HCT116 (cell line): ENCODE measurements around the gene PLAC9. TPM values are rescaled to one million over a fixed set of nuclear protein-coding genes. Genes with fewer than 3 reads are reported as not detected.

ENCODE experiments used
- ATAC-seq: fragments of 200-7000 bp; cut with Tn5 transposase; 2 replicates; pipeline ENCODE4 v1.9.1; 2020; ENCODE audit warnings: mild to moderate bottlenecking, moderate library complexity
- BruUV-seq: library from RNA; stranded (reverse); fragments of 400-500 nt; replicated peaks from 2 replicates; lab custom pipeline; 2021; lab: Mats Ljungman, UMichigan
- CTCF ChIA-PET: fragments of 300-600 bp; sonication (Branson Sonifier 250); formaldehyde crosslinking; loops from one replicate; lab custom pipeline; 2021; ENCODE audit warnings: antibody characterized with exemption; lab: Charles Lee
- POLR2A ChIA-PET: fragments of 300-600, 350-600 bp; sonication (Branson Sonifier 250); formaldehyde crosslinking; loops from one replicate; lab custom pipeline; 2021; ENCODE audit warnings: antibody characterized with exemption; lab: Charles Lee
- RAD21 ChIA-PET, 2 experiments: fragments of 300-600 bp; sonication (Branson Sonifier 250); formaldehyde crosslinking; loops; one replicate each; lab custom pipeline; 2023; ENCODE audit warnings: low total read pairs in 2 of 2; ENCODE audit not compliant: uncharacterized antibody in 2 of 2, unreplicated experiment in 2 of 2, low non-redundant PET in 1 of 2; lab: Charles Lee
- DNase-seq: peaks from one replicate; pipeline ENCODE4 v3.0.0-alpha.2; 2010; ENCODE audit warnings: low read depth, low spot score
- H2AFZ ChIP-seq: fragments of 200-600 bp; shearing (Covaris generic), sonication (generic); 2 replicates; pipeline ENCODE4 v1.6.1; 2017; ENCODE audit warnings: low read depth, mixed run types, mixed read lengths, antibody characterized with exemption, low read length; ENCODE audit not compliant: poor library complexity, severe bottlenecking
- H3K27ac ChIP-seq: 2 replicates; pipeline ENCODE4 v1.5.1; 2012; ENCODE audit warnings: low read depth, low read length
- H3K27me3 ChIP-seq: fragments of 200-600 bp; sonication (generic); 2 replicates; pipeline ENCODE4 v1.6.1; 2016; ENCODE audit warnings: mixed run types, low read length, mixed read lengths; ENCODE audit not compliant: insufficient read depth
- H3K36me3 ChIP-seq, 2 experiments: fragments of 200-500 bp in 1 of 2; fragments of 200-600 bp in 1 of 2; sonication (Bioruptor generic) in 1 of 2; sonication (generic) in 1 of 2; 2 replicates each; pipeline versions ENCODE4 v1.5.1 to v1.6.1; 2014 to 2016; ENCODE audit warnings: low read length in 2 of 2, inconsistent platforms in 1 of 2, mixed read lengths in 1 of 2, mixed run types in 1 of 2; ENCODE audit not compliant: insufficient read depth in 2 of 2, control insufficient read depth in 1 of 2
- H3K4me1 ChIP-seq, 2 experiments: fragments of 200-600 bp in 1 of 2; sonication (generic) in 1 of 2; 2 replicates each; pipeline versions ENCODE4 v1.5.1 to v1.6.1; 2012 to 2017; ENCODE audit warnings: low read length in 2 of 2, inconsistent platforms in 1 of 2, mild to moderate bottlenecking in 1 of 2, mixed read lengths in 1 of 2, mixed run types in 1 of 2, moderate library complexity in 1 of 2; ENCODE audit not compliant: insufficient read depth in 2 of 2, control insufficient read depth in 1 of 2
- H3K4me2 ChIP-seq: fragments of 200-600 bp; sonication (generic); 2 replicates; pipeline ENCODE4 v1.6.1; 2017; ENCODE audit warnings: mixed run types, low read length, mixed read lengths
- H3K4me3 ChIP-seq, 2 experiments: fragments of 200-600 bp in 1 of 2; sonication (generic) in 1 of 2; replicated peaks in 1 of 2; 2 replicates each; pipeline ENCODE4 v1.5.1; 2011 to 2016; ENCODE audit warnings: low read length in 2 of 2, control low read depth in 1 of 2, low read depth in 1 of 2, mild to moderate bottlenecking in 1 of 2, mixed read lengths in 1 of 2, mixed run types in 1 of 2
- H3K79me2 ChIP-seq: fragments of 200-600 bp; sonication (generic); 2 replicates; pipeline ENCODE4 v1.6.1; 2017; ENCODE audit warnings: mild to moderate bottlenecking, mixed run types, low read length, moderate library complexity, mixed read lengths; ENCODE audit not compliant: insufficient read depth
- H3K9ac ChIP-seq: fragments of 200-600 bp; sonication (generic); 2 replicates; pipeline ENCODE4 v1.6.1; 2016; ENCODE audit warnings: low read length, mixed read lengths
- H3K9me2 ChIP-seq: fragments of 200-600 bp; sonication (generic), shearing (Covaris generic); 2 replicates; pipeline ENCODE4 v1.6.1; 2017; ENCODE audit warnings: mixed run types, mild to moderate bottlenecking, moderate library complexity; ENCODE audit not compliant: insufficient read depth
- H3K9me3 ChIP-seq, 2 experiments: fragments of 200-500 bp in 1 of 2; fragments of 200-600 bp in 1 of 2; sonication (Bioruptor generic) in 1 of 2; sonication (generic) in 1 of 2; 2 replicates each; pipeline ENCODE4 v1.6.1; 2014 to 2017; ENCODE audit warnings: low read length in 2 of 2, mixed read lengths in 2 of 2, inconsistent platforms in 1 of 2, low read depth in 1 of 2, mild to moderate bottlenecking in 1 of 2, mixed run types in 1 of 2, moderate library complexity in 1 of 2; ENCODE audit not compliant: control insufficient read depth in 1 of 2, insufficient read depth in 1 of 2
- H4K20me1 ChIP-seq: fragments of 200-600 bp; sonication (generic), shearing (Covaris generic); 2 replicates; pipeline ENCODE4 v1.6.1; 2017; ENCODE audit warnings: mixed run types, mild to moderate bottlenecking, moderate library complexity; ENCODE audit not compliant: insufficient read depth
- ATF3 ChIP-seq: IDR thresholded peaks from 2 replicates; pipeline ENCODE4 v1.6.1; 2012
- CBX3 ChIP-seq: IDR thresholded peaks from 2 replicates; pipeline ENCODE4 v1.6.1; 2012; ENCODE audit warnings: low read depth
- EGR1 ChIP-seq: IDR thresholded peaks from 2 replicates; pipeline ENCODE4 v1.6.1; 2012; ENCODE audit warnings: low read depth
- EZH2phosphoT487 ChIP-seq: fragments of 200-600 bp; IDR thresholded peaks from 2 replicates; pipeline ENCODE4 v1.6.1; 2018; ENCODE audit warnings: antibody characterized with exemption, borderline replicate concordance
- JUND ChIP-seq: IDR thresholded peaks from 2 replicates; pipeline ENCODE4 v1.6.1; 2012
- POLR2A ChIP-seq: IDR thresholded peaks from 2 replicates; pipeline ENCODE4 v1.7.0; 2011; ENCODE audit warnings: borderline replicate concordance; ENCODE audit not compliant: insufficient read depth, insufficient read length; ENCODE audit errors: extremely low read depth
- POLR2AphosphoS5 ChIP-seq: IDR thresholded peaks from 2 replicates; pipeline ENCODE4 v1.6.1; 2011; ENCODE audit warnings: mild to moderate bottlenecking, low read depth, low read length, moderate library complexity
- SIN3A ChIP-seq: IDR thresholded peaks from 2 replicates; pipeline ENCODE4 v1.6.1; 2012; ENCODE audit warnings: low read depth
- SP1 ChIP-seq: IDR thresholded peaks from 2 replicates; pipeline ENCODE4 v1.6.1; 2012; ENCODE audit warnings: low read depth
- TCF7L2 ChIP-seq: IDR thresholded peaks from 2 replicates; pipeline ENCODE4 v1.7.0; 2011; ENCODE audit warnings: borderline replicate concordance, inconsistent platforms; ENCODE audit not compliant: insufficient read depth, insufficient read length; ENCODE audit errors: extremely low read depth
- YY1 ChIP-seq: IDR thresholded peaks from 2 replicates; pipeline ENCODE4 v1.6.1; 2011; ENCODE audit warnings: low read length, low read depth, moderate library complexity, mild to moderate bottlenecking; ENCODE audit not compliant: insufficient replicate concordance; ENCODE audit errors: extremely low read depth
- ZFX ChIP-seq: fragments of 450-650 bp; IDR thresholded peaks from 2 replicates; pipeline ENCODE4 v1.6.1; 2017
- ZNF274 ChIP-seq: fragments of 200-500 bp; sonication (Bioruptor generic); IDR thresholded peaks from 2 replicates; pipeline ENCODE4 v1.6.1; 2014; ENCODE audit warnings: mild to moderate bottlenecking, low read depth, low read length, inconsistent platforms
- intact Hi-C: fragments of 100-400 bp; cut with micrococcal nuclease; formaldehyde crosslinking; loops from 2 replicates; pipeline ENCODE4 v1.10.0; 2022
- total RNA-seq: library from RNA; stranded (reverse); gene quantifications from one replicate; pipeline ENCODE4 v1.2.1, GENCODE V29; 2021; ENCODE audit not compliant: unreplicated experiment
- TF ChIP-seq, protein P1 (sequence below): IDR thresholded peaks from 2 replicates; pipeline ENCODE4 v1.6.1; 2012; ENCODE audit warnings: low read depth
- TF ChIP-seq, protein P2 (sequence below): IDR thresholded peaks from 2 replicates; pipeline ENCODE4 v1.6.1; 2011; ENCODE audit warnings: mild to moderate bottlenecking, low read length, moderate library complexity; ENCODE audit not compliant: insufficient replicate concordance; ENCODE audit errors: extremely low read depth
- TF ChIP-seq, protein P3 (sequence below), 3 experiments: fragments of 200-600 bp in 1 of 3; sonication (generic) in 1 of 3; IDR thresholded peaks in 2 of 3; conservative IDR thresholded peaks in 1 of 3; 2 replicates each; pipeline ENCODE4 v1.5.1; 2012 to 2017; ENCODE audit warnings: low read depth in 2 of 3, low read length in 2 of 3, antibody characterized with exemption in 1 of 3, borderline replicate concordance in 1 of 3, control low read depth in 1 of 3, mild to moderate bottlenecking in 1 of 3, mixed read lengths in 1 of 3, mixed run types in 1 of 3, moderate library complexity in 1 of 3; ENCODE audit not compliant: insufficient read depth in 1 of 3

Gene PLAC9
- total RNA-seq, 1 experiment from 2014 or later: not detected

DNA sequence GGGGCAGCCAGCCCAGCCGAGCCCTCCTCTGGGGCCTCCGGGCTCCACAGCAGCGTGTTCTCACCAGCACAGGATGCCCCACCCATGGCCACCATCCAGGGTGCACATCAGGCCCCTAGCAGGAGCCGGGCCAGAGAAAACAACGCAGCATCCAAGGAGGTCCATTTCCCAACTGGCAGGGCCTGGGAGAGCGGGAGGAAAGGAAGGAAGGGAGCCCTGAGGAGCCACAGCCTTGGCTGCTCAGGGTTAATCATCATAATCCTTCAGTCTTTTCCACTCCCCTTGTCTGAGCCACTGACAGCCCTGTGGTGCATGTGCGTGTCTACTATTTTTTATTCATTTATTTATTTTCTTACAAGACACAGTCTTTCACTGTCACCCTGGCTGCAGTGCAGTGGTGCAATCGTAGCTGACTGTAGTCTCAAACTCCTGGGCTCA is 3.6 kb downstream of the PLAC9 start:
- Histone ChIP-seq H4K20me1 (no peaks in the 10 kb centered on the region), H3K9me3 (no peaks in the 10 kb centered on the region), H3K36me3 (no peaks in the 10 kb centered on the region), H3K4me3 (no peak overlapping the region), H2AFZ (no peak overlapping the region), H3K9me2 (no peaks in the 10 kb centered on the region), H3K79me2 (no peaks in the 10 kb centered on the region), H3K27ac (no peak overlapping the region), H3K4me2 (no peak overlapping the region), H3K27me3 (no peaks in the 10 kb centered on the region), H3K9ac (no peak overlapping the region), H3K4me1 (peaks cover 2 to 4% of the 10 kb centered on the region in 2 experiments; a peak in 2 of 4 replicates)
- ChIA-PET POLR2A (no interaction called here), RAD21 (no interaction called here), CTCF (no interaction called here)
- DNase-seq: no peak
- intact Hi-C loops: no loop called here
- no peak for TF ChIP-seq SP1
- TF ChIP-seq, protein P1, sequence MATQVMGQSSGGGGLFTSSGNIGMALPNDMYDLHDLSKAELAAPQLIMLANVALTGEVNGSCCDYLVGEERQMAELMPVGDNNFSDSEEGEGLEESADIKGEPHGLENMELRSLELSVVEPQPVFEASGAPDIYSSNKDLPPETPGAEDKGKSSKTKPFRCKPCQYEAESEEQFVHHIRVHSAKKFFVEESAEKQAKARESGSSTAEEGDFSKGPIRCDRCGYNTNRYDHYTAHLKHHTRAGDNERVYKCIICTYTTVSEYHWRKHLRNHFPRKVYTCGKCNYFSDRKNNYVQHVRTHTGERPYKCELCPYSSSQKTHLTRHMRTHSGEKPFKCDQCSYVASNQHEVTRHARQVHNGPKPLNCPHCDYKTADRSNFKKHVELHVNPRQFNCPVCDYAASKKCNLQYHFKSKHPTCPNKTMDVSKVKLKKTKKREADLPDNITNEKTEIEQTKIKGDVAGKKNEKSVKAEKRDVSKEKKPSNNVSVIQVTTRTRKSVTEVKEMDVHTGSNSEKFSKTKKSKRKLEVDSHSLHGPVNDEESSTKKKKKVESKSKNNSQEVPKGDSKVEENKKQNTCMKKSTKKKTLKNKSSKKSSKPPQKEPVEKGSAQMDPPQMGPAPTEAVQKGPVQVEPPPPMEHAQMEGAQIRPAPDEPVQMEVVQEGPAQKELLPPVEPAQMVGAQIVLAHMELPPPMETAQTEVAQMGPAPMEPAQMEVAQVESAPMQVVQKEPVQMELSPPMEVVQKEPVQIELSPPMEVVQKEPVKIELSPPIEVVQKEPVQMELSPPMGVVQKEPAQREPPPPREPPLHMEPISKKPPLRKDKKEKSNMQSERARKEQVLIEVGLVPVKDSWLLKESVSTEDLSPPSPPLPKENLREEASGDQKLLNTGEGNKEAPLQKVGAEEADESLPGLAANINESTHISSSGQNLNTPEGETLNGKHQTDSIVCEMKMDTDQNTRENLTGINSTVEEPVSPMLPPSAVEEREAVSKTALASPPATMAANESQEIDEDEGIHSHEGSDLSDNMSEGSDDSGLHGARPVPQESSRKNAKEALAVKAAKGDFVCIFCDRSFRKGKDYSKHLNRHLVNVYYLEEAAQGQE: no peak
- TF ChIP-seq SIN3A: no peak
- no peak for TF ChIP-seq ZNF274
- TF ChIP-seq, protein P2, sequence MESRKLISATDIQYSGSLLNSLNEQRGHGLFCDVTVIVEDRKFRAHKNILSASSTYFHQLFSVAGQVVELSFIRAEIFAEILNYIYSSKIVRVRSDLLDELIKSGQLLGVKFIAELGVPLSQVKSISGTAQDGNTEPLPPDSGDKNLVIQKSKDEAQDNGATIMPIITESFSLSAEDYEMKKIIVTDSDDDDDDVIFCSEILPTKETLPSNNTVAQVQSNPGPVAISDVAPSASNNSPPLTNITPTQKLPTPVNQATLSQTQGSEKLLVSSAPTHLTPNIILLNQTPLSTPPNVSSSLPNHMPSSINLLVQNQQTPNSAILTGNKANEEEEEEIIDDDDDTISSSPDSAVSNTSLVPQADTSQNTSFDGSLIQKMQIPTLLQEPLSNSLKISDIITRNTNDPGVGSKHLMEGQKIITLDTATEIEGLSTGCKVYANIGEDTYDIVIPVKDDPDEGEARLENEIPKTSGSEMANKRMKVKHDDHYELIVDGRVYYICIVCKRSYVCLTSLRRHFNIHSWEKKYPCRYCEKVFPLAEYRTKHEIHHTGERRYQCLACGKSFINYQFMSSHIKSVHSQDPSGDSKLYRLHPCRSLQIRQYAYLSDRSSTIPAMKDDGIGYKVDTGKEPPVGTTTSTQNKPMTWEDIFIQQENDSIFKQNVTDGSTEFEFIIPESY: no peak
- no peak for TF ChIP-seq POLR2A
- no peak for TF ChIP-seq EZH2phosphoT487
- no peak for TF ChIP-seq POLR2AphosphoS5
- TF ChIP-seq ZFX: no peak
- TF ChIP-seq ATF3: no peak
- TF ChIP-seq TCF7L2: no peak
- no peak for TF ChIP-seq YY1
- TF ChIP-seq, protein P3, sequence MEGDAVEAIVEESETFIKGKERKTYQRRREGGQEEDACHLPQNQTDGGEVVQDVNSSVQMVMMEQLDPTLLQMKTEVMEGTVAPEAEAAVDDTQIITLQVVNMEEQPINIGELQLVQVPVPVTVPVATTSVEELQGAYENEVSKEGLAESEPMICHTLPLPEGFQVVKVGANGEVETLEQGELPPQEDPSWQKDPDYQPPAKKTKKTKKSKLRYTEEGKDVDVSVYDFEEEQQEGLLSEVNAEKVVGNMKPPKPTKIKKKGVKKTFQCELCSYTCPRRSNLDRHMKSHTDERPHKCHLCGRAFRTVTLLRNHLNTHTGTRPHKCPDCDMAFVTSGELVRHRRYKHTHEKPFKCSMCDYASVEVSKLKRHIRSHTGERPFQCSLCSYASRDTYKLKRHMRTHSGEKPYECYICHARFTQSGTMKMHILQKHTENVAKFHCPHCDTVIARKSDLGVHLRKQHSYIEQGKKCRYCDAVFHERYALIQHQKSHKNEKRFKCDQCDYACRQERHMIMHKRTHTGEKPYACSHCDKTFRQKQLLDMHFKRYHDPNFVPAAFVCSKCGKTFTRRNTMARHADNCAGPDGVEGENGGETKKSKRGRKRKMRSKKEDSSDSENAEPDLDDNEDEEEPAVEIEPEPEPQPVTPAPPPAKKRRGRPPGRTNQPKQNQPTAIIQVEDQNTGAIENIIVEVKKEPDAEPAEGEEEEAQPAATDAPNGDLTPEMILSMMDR (IDR thresholded peaks at IDR 0.05 in 2 of 3, conservative IDR thresholded peaks at IDR 0.05 in 1 of 3; ENCODE audit: borderline replicate concordance in 1 of 3, insufficient read depth in 1 of 3, low read depth in 2 of 3, low read length in 2 of 3): no peak
- TF ChIP-seq JUND: no peak
- no peak for TF ChIP-seq CBX3
- TF ChIP-seq EGR1: no peak
- BruUV-seq: no TSS peak
- ATAC-seq: peak; percentile 65
